Neural cell (in vitro differentiated cells): Measurements from ENCODE around the gene NF2. TPM values are rescaled to one million over a fixed set of nuclear protein-coding genes. Genes with fewer than 3 reads are reported as not detected.

Experiments used
- H2AFZ ChIP-seq: fragments of 200-600, 300-800 bp; sonication (generic), shearing (Covaris generic); 2 replicates; pipeline ENCODE4 v1.6.0; 2014; ENCODE audit warnings: low read depth, mild to moderate bottlenecking, antibody characterized with exemption, low read length, moderate library complexity
- H3F3A ChIP-seq: fragments of 200-600 bp; shearing (Covaris generic); 2 replicates; pipeline ENCODE4 v1.6.1; 2016; ENCODE audit warnings: mild to moderate bottlenecking, moderate library complexity, mixed read lengths, antibody characterized with exemption, low read length; ENCODE audit not compliant: insufficient read depth, poor library complexity, severe bottlenecking
- H3K27ac ChIP-seq: fragments of 200-600, 300-800 bp; sonication (generic), shearing (Covaris generic); 2 replicates; pipeline ENCODE4 v1.5.1; 2014; ENCODE audit warnings: mild to moderate bottlenecking, low read length, moderate library complexity
- H3K27me3 ChIP-seq: fragments of 300-800, 200-600 bp; sonication (generic), shearing (Covaris generic); 2 replicates; pipeline ENCODE4 v1.6.0; 2014; ENCODE audit warnings: mild to moderate bottlenecking, low read depth, low read length, moderate library complexity; ENCODE audit not compliant: insufficient read depth
- H3K36me3 ChIP-seq: fragments of 300-800, 200-600 bp; sonication (generic), shearing (Covaris generic); 2 replicates; pipeline ENCODE4 v1.5.1; 2014; ENCODE audit warnings: mild to moderate bottlenecking, antibody characterized with exemption, low read length, moderate library complexity; ENCODE audit not compliant: insufficient read depth
- H3K4me2 ChIP-seq: fragments of 300-800, 200-600 bp; sonication (generic), shearing (Covaris generic); 2 replicates; pipeline ENCODE4 v1.6.0; 2014; ENCODE audit warnings: mild to moderate bottlenecking, low read length
- H3K4me3 ChIP-seq: fragments of 300-800, 200-600 bp; sonication (generic), shearing (Covaris generic); 2 replicates; pipeline ENCODE4 v1.5.1; 2014; ENCODE audit warnings: mild to moderate bottlenecking, low read length, moderate library complexity
- H3K79me2 ChIP-seq: fragments of 200-600 bp; shearing (Covaris generic); replicated peaks from 2 replicates; pipeline ENCODE4 v1.6.0; 2014; ENCODE audit warnings: mild to moderate bottlenecking, low read length, moderate library complexity; ENCODE audit not compliant: insufficient read depth
- H3K9ac ChIP-seq: fragments of 300-800, 200-600 bp; sonication (generic), shearing (Covaris generic); 2 replicates; pipeline ENCODE4 v1.6.1; 2016; ENCODE audit warnings: mild to moderate bottlenecking, low read length, mixed read lengths
- H3K9me2 ChIP-seq: fragments of 200-600 bp; shearing (Covaris generic); 2 replicates; pipeline ENCODE4 v1.6.1; 2016; ENCODE audit warnings: mild to moderate bottlenecking, low read length, mixed read lengths; ENCODE audit not compliant: insufficient read depth
- H3K9me3 ChIP-seq: fragments of 200-600, 300-800 bp; sonication (generic), shearing (Covaris generic); 2 replicates; pipeline ENCODE4 v1.6.1; 2016; ENCODE audit warnings: mild to moderate bottlenecking, mixed run types, low read length, moderate library complexity, mixed read lengths
- H4K20me1 ChIP-seq: fragments of 200-600 bp; shearing (Covaris generic); 2 replicates; pipeline ENCODE4 v1.6.1; 2016; ENCODE audit warnings: mild to moderate bottlenecking, mixed run types; ENCODE audit not compliant: insufficient read depth
- EP300 ChIP-seq: fragments of 450-650 bp; conservative IDR thresholded peaks from 2 replicates; pipeline ENCODE4 v1.6.1; 2014; ENCODE audit warnings: antibody characterized with exemption, mild to moderate bottlenecking, moderate library complexity; ENCODE audit not compliant: poor library complexity, severe bottlenecking
- EZH2 ChIP-seq: fragments of 200-600, 300-800 bp; shearing (Covaris generic), sonication (generic); IDR thresholded peaks from 2 replicates; pipeline ENCODE4 v1.6.1; 2014; ENCODE audit warnings: antibody characterized with exemption, low read length, borderline replicate concordance, mild to moderate bottlenecking; ENCODE audit not compliant: insufficient read depth, poor library complexity, severe bottlenecking
- MXI1 ChIP-seq: fragments of 450-650 bp; conservative IDR thresholded peaks from 2 replicates; pipeline ENCODE4 v1.6.1; 2014; ENCODE audit warnings: antibody characterized with exemption, mild to moderate bottlenecking; ENCODE audit not compliant: poor library complexity, severe bottlenecking
- POLR2AphosphoS5 ChIP-seq: IDR thresholded peaks from 2 replicates; pipeline ENCODE4 v1.6.1; 2012
- RAD21 ChIP-seq: fragments of 450-650 bp; conservative IDR thresholded peaks from 2 replicates; pipeline ENCODE4 v1.6.1; 2014; ENCODE audit warnings: antibody characterized with exemption, mild to moderate bottlenecking, moderate library complexity
- SMC3 ChIP-seq: fragments of 450-650 bp; conservative IDR thresholded peaks from 2 replicates; pipeline ENCODE4 v1.6.1; 2014; ENCODE audit warnings: antibody characterized with exemption, mild to moderate bottlenecking, moderate library complexity; ENCODE audit not compliant: poor library complexity
- TAF1 ChIP-seq: IDR thresholded peaks from 2 replicates; pipeline ENCODE4 v1.6.1; 2012; ENCODE audit warnings: low read depth
- polyA plus RNA-seq: library from polyadenylated mRNA; depleted of rRNA; stranded (reverse); fragments of >200 nt; gene quantifications from 2 replicates; pipeline ENCODE4 v1.2.3, GENCODE V29; 2014
- TF ChIP-seq, protein P1 (sequence below): IDR thresholded peaks from 2 replicates; pipeline ENCODE4 v1.6.1; 2012; ENCODE audit warnings: borderline replicate concordance

NF2 gene
- polyA plus RNA-seq, 1 donor from 2014 or later = 18.7 TPM

DNA sequence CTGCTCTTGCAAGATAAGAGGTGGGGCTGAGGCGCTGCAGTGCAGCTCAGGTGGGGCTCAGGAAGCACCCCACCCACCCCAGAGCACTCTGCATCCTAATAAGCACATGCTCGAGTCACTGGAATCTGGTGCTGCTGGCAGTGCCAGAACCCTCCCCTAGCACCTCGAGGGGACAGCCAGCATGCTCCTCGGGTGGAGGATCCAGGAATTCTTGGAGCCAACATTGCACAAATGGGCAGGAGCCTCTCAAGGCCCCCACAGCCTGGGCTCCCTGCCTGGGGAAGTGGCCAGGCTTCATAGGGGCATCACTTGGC lies 88.9 kb downstream of the NF2 start:
- H3K27me3 ChIP-seq = no peaks in the 10 kb centered on the region
- H3K9ac ChIP-seq = no peak overlapping the region
- H3K9me2 ChIP-seq = no peaks in the 10 kb centered on the region
- no peak overlapping the region for H3K4me3 ChIP-seq
- no peak overlapping the region for H3K4me2 ChIP-seq
- no peak for TF ChIP-seq POLR2AphosphoS5
- TF ChIP-seq, protein P1, sequence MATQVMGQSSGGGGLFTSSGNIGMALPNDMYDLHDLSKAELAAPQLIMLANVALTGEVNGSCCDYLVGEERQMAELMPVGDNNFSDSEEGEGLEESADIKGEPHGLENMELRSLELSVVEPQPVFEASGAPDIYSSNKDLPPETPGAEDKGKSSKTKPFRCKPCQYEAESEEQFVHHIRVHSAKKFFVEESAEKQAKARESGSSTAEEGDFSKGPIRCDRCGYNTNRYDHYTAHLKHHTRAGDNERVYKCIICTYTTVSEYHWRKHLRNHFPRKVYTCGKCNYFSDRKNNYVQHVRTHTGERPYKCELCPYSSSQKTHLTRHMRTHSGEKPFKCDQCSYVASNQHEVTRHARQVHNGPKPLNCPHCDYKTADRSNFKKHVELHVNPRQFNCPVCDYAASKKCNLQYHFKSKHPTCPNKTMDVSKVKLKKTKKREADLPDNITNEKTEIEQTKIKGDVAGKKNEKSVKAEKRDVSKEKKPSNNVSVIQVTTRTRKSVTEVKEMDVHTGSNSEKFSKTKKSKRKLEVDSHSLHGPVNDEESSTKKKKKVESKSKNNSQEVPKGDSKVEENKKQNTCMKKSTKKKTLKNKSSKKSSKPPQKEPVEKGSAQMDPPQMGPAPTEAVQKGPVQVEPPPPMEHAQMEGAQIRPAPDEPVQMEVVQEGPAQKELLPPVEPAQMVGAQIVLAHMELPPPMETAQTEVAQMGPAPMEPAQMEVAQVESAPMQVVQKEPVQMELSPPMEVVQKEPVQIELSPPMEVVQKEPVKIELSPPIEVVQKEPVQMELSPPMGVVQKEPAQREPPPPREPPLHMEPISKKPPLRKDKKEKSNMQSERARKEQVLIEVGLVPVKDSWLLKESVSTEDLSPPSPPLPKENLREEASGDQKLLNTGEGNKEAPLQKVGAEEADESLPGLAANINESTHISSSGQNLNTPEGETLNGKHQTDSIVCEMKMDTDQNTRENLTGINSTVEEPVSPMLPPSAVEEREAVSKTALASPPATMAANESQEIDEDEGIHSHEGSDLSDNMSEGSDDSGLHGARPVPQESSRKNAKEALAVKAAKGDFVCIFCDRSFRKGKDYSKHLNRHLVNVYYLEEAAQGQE = no peak
- TF ChIP-seq EZH2 = no peak
- no peaks in the 10 kb centered on the region for H3K79me2 ChIP-seq
- no peaks in the 10 kb centered on the region for H3K9me3 ChIP-seq
- no peak overlapping the region for H3K27ac ChIP-seq
- no peak overlapping the region for H2AFZ ChIP-seq
- no peaks in the 10 kb centered on the region for H3F3A ChIP-seq
- H3K36me3 ChIP-seq = no peaks in the 10 kb centered on the region
- no peaks in the 10 kb centered on the region for H4K20me1 ChIP-seq

DNA sequence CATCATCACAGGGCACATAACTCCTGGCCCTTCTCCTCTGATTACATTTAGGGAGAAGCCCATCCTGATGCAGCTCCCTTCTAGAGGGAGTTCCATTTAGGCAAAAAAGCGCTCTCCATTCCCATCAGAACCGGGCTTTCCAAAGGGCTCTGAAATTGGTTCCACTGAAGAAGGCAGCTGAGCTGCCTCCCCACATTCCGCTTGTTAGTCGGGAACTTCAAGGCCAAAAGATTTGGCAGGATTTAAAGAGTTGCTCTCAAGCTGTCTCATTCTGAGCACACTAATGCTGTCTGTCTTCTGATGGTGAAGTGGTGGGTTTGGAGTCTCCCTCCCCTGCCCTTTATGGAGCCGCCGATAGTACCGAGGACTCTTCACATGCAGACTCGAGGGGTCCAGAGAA lies 89.7 kb downstream of the NF2 start:
- Histone ChIP-seq H3K9me3 (no peaks in the 10 kb centered on the region), H3K27me3 (no peaks in the 10 kb centered on the region), H3K9me2 (no peaks in the 10 kb centered on the region), H3K27ac (no peak overlapping the region), H3K36me3 (no peaks in the 10 kb centered on the region), H4K20me1 (no peaks in the 10 kb centered on the region), H2AFZ (no peak overlapping the region), H3F3A (no peaks in the 10 kb centered on the region), H3K4me3 (no peak overlapping the region), H3K4me2 (no peak overlapping the region), H3K9ac (no peak overlapping the region), H3K79me2 (no peaks in the 10 kb centered on the region)
- TF ChIP-seq TAF1 (no peak), POLR2AphosphoS5 (no peak), EP300 (no peak)

DNA sequence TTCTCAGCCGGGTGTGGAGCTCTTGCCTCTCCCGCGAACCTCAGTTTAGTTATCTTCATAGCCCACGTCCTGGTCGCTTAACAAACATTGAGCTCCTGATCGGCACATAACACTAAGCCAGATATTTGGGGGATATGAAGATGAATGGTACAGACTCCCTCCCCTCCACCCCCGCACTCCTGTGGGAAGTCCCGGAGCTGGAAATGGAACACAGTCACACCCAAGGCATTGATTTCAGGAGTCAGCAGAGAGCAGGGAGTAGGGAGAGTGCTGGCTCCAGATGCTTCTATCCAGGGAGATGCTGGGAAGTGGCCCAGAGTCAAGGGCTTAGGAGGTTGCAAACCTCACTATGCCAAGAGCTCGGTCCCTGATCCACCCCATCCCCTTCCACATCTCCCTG lies 90.2 kb downstream of the NF2 start:
- H3K4me3 ChIP-seq = no peak overlapping the region
- no peaks in the 10 kb centered on the region for H3K9me3 ChIP-seq
- H3K9me2 ChIP-seq = no peaks in the 10 kb centered on the region
- no peaks in the 10 kb centered on the region for H3K36me3 ChIP-seq
- H3K27me3 ChIP-seq = no peaks in the 10 kb centered on the region
- H2AFZ ChIP-seq = no peak overlapping the region
- TF ChIP-seq, protein P1 = no peak
- TF ChIP-seq MXI1 = no peak
- TF ChIP-seq TAF1 = no peak
- no peak for TF ChIP-seq EP300
- TF ChIP-seq RAD21 = no peak
- no peak for TF ChIP-seq POLR2AphosphoS5
- no peak for TF ChIP-seq SMC3
- H3K27ac ChIP-seq = no peak overlapping the region
- no peak overlapping the region for H3K4me2 ChIP-seq
- no peaks in the 10 kb centered on the region for H3F3A ChIP-seq
- H3K79me2 ChIP-seq = no peaks in the 10 kb centered on the region
- no peaks in the 10 kb centered on the region for H4K20me1 ChIP-seq
- H3K9ac ChIP-seq = no peak overlapping the region
